H1 (cell line): Measurements from ENCODE around the gene UCHL5. TPM values are rescaled to one million over a fixed set of nuclear protein-coding genes. Genes with fewer than 3 reads are reported as not detected.

Experiments
- CTCF ChIA-PET: fragments of 300-600 bp; sonication (Branson Sonifier 250); formaldehyde crosslinking; loops from one replicate; lab custom pipeline; 2021; ENCODE audit not compliant: partially characterized antibody; lab: Charles Lee
- POLR2A ChIA-PET: fragments of 300-600 bp; sonication (Branson Sonifier 250); formaldehyde crosslinking; loops from one replicate; lab custom pipeline; 2021; ENCODE audit warnings: inconsistent platforms; ENCODE audit not compliant: partially characterized antibody; lab: Charles Lee
- DNase-seq, 2 experiments: peaks; one replicate each; pipeline versions ENCODE4 v3.0.0 to v3.0.0-alpha.2; 2010 to 2022; ENCODE audit warnings: low spot score in 2 of 2, low read depth in 1 of 2, mixed read lengths in 1 of 2
- FAIRE-seq: peaks from 2 replicates; lab custom pipeline; 2011; peaks lifted over from hg19 to GRCh38; lab: Jason Lieb, UNC
- H2AFZ ChIP-seq: 2 replicates; pipeline ENCODE4 v1.8.1; 2012; ENCODE audit warnings: low read length, inconsistent platforms
- H2AK5ac ChIP-seq: 2 replicates; pipeline ENCODE4 v1.6.1; 2013; ENCODE audit warnings: low read depth, low read length
- H2BK120ac ChIP-seq: replicated peaks from 2 replicates; pipeline ENCODE3; 2013; ENCODE audit warnings: low read depth, low read length, inconsistent platforms
- H2BK12ac ChIP-seq: 2 replicates; pipeline ENCODE4 v1.6.1; 2013; ENCODE audit warnings: low read depth, low read length
- H2BK15ac ChIP-seq: 2 replicates; pipeline ENCODE4 v1.6.1; 2013; ENCODE audit warnings: low read length
- H2BK20ac ChIP-seq: 2 replicates; pipeline ENCODE4 v1.6.1; 2013; ENCODE audit warnings: low read length
- H2BK5ac ChIP-seq: 2 replicates; pipeline ENCODE4 v1.6.1; 2013; ENCODE audit warnings: low read depth, low read length
- H3K14ac ChIP-seq: 2 replicates; pipeline ENCODE4 v1.6.1; 2013; ENCODE audit warnings: inconsistent platforms; ENCODE audit not compliant: insufficient read length
- H3K18ac ChIP-seq: 2 replicates; pipeline ENCODE4 v1.6.1; 2013; ENCODE audit warnings: low read length; ENCODE audit errors: extremely low read depth
- H3K23ac ChIP-seq: 2 replicates; pipeline ENCODE4 v1.6.1; 2013; ENCODE audit warnings: inconsistent platforms; ENCODE audit not compliant: insufficient read length
- H3K23me2 ChIP-seq: 2 replicates; pipeline ENCODE4 v1.6.1; 2013; ENCODE audit warnings: low read depth, low read length
- H3K27ac ChIP-seq: 2 replicates; pipeline ENCODE4 v1.6.1; 2011; ENCODE audit warnings: low read depth, low read length, inconsistent platforms
- H3K27me3 ChIP-seq, 4 experiments: replicated peaks in 1 of 4; 1 replicate in 1 of 4; 2 replicates in 3 of 4; pipeline versions ENCODE4 v1.6.1 to v1.8.1; 2011 to 2013; ENCODE audit warnings: low read length in 3 of 4, mild to moderate bottlenecking in 3 of 4, inconsistent platforms in 2 of 4, mixed read lengths in 2 of 4, moderate library complexity in 1 of 4; ENCODE audit not compliant: control insufficient read depth in 3 of 4, insufficient read depth in 3 of 4; ENCODE audit errors: extremely low read depth in 1 of 4
- H3K36me3 ChIP-seq, 4 experiments: 2 replicates each; pipeline versions ENCODE4 v1.6.1 to v1.8.1; 2011 to 2013; ENCODE audit warnings: mild to moderate bottlenecking in 4 of 4, low read length in 3 of 4, moderate library complexity in 2 of 4, control low read depth in 1 of 4, inconsistent platforms in 1 of 4; ENCODE audit not compliant: insufficient read depth in 4 of 4, control insufficient read depth in 2 of 4
- H3K4ac ChIP-seq: replicated peaks from 2 replicates; pipeline ENCODE3; 2013; ENCODE audit warnings: low read length, low read depth, mixed read lengths, inconsistent platforms; ENCODE audit not compliant: insufficient read length
- H3K4me1 ChIP-seq, 4 experiments: replicated peaks in 1 of 4; 1 replicate in 1 of 4; 2 replicates in 3 of 4; pipeline versions ENCODE4 v1.6.1 to v1.8.1; 2011 to 2013; ENCODE audit warnings: low read length in 3 of 4, inconsistent platforms in 2 of 4, mixed read lengths in 1 of 4; ENCODE audit not compliant: insufficient read depth in 4 of 4, control insufficient read depth in 3 of 4
- H3K4me2 ChIP-seq, 2 experiments: 2 replicates each; pipeline versions ENCODE4 v1.6.1 to v1.8.1; 2011 to 2013; ENCODE audit warnings: low read depth in 2 of 2, low read length in 2 of 2, control low read depth in 1 of 2, inconsistent platforms in 1 of 2, mild to moderate bottlenecking in 1 of 2; ENCODE audit not compliant: insufficient read depth in 1 of 2
- H3K4me3 ChIP-seq, 4 experiments: fragments of 200-600, 300-600 bp in 1 of 4; sonication (generic), shearing (Covaris generic), sonication (Bioruptor Twin) in 1 of 4; 2 replicates each; pipeline versions ENCODE4 v1.5.1 to v1.8.1; 2011 to 2016; ENCODE audit warnings: low read length in 4 of 4, low read depth in 3 of 4, control low read depth in 2 of 4, inconsistent platforms in 2 of 4, mild to moderate bottlenecking in 2 of 4, mixed read lengths in 1 of 4, moderate library complexity in 1 of 4; ENCODE audit not compliant: insufficient read depth in 2 of 4; ENCODE audit errors: extremely low read depth in 1 of 4
- H3K56ac ChIP-seq: replicated peaks from 2 replicates; pipeline ENCODE3; 2013; ENCODE audit warnings: low read depth, mild to moderate bottlenecking, mixed read lengths, low read length, inconsistent platforms; ENCODE audit not compliant: insufficient read length
- H3K79me1 ChIP-seq: 2 replicates; pipeline ENCODE4 v1.6.1; 2013; ENCODE audit warnings: low read depth, low read length, control low read depth
- H3K79me2 ChIP-seq, 2 experiments: 2 replicates each; pipeline versions ENCODE4 v1.6.1 to v1.8.1; 2012 to 2013; ENCODE audit warnings: low read length in 2 of 2, mild to moderate bottlenecking in 2 of 2, inconsistent platforms in 1 of 2; ENCODE audit not compliant: insufficient read depth in 2 of 2, control insufficient read depth in 1 of 2
- H3K9ac ChIP-seq, 4 experiments: replicated peaks in 1 of 4; 1 replicate in 1 of 4; 2 replicates in 3 of 4; pipeline versions ENCODE4 v1.6.1 to v1.8.1; 2011 to 2013; ENCODE audit warnings: low read depth in 3 of 4, low read length in 3 of 4, control low read depth in 2 of 4, mild to moderate bottlenecking in 2 of 4, moderate library complexity in 2 of 4, inconsistent platforms in 1 of 4; ENCODE audit errors: extremely low read depth in 1 of 4
- H3K9me3 ChIP-seq, 2 experiments: 2 replicates each; pipeline versions ENCODE4 v1.6.1 to v1.8.1; 2012 to 2013; ENCODE audit warnings: mild to moderate bottlenecking in 2 of 2, moderate library complexity in 2 of 2, control low read depth in 1 of 2, inconsistent platforms in 1 of 2, low read depth in 1 of 2, low read length in 1 of 2, mixed read lengths in 1 of 2; ENCODE audit not compliant: insufficient read depth in 2 of 2
- H4K20me1 ChIP-seq, 2 experiments: replicated peaks in 1 of 2; 2 replicates each; pipeline versions ENCODE3 to v1.8.1; 2011 to 2013; ENCODE audit warnings: inconsistent platforms in 2 of 2, low read length in 2 of 2, mild to moderate bottlenecking in 1 of 2; ENCODE audit not compliant: insufficient read depth in 2 of 2, control insufficient read depth in 1 of 2
- H4K5ac ChIP-seq: 2 replicates; pipeline ENCODE4 v1.6.1; 2013; ENCODE audit warnings: low read length, low read depth, mixed read lengths, inconsistent platforms; ENCODE audit not compliant: insufficient read length
- H4K8ac ChIP-seq: 2 replicates; pipeline ENCODE4 v1.8.0; 2013; ENCODE audit warnings: mild to moderate bottlenecking, moderate library complexity, low read length, inconsistent platforms; ENCODE audit not compliant: insufficient read depth; ENCODE audit errors: extremely low read depth
- H4K91ac ChIP-seq: replicated peaks from 2 replicates; pipeline ENCODE3; 2013; ENCODE audit warnings: low read length, mixed read lengths, inconsistent platforms; ENCODE audit not compliant: insufficient read length
- EGR1 ChIP-seq: IDR thresholded peaks from 2 replicates; pipeline ENCODE4 v1.6.1; 2011; ENCODE audit warnings: low read depth, low read length, borderline replicate concordance
- EP300 ChIP-seq, 2 experiments: IDR thresholded peaks; 1 replicate in 1 of 2; 2 replicates in 1 of 2; pipeline ENCODE4 v1.6.1; 2011 to 2012; ENCODE audit warnings: low read depth in 2 of 2, low read length in 2 of 2, mild to moderate bottlenecking in 2 of 2, borderline replicate concordance in 1 of 2, inconsistent platforms in 1 of 2, moderate library complexity in 1 of 2
- KDM1A ChIP-seq: fragments of 200-600, 300-600 bp; sonication (generic); IDR thresholded peaks from 2 replicates; pipeline ENCODE4 v1.7.1; 2016; ENCODE audit warnings: mild to moderate bottlenecking, low read length, borderline replicate concordance
- KDM4A ChIP-seq: IDR thresholded peaks from one replicate; pipeline ENCODE4 v1.7.1; 2012; ENCODE audit warnings: low read depth, mild to moderate bottlenecking, moderate library complexity, low read length, inconsistent platforms; ENCODE audit not compliant: severe bottlenecking
- NANOG ChIP-seq: IDR thresholded peaks from 2 replicates; pipeline ENCODE4 v1.6.1; 2011; ENCODE audit warnings: low read length, low read depth, mild to moderate bottlenecking, inconsistent platforms; ENCODE audit not compliant: insufficient read depth, poor library complexity, severe bottlenecking
- PHF8 ChIP-seq: fragments of 200-600 bp; sonication (generic); conservative IDR thresholded peaks from 2 replicates; pipeline ENCODE4 v1.7.1; 2012; ENCODE audit warnings: low read depth, mild to moderate bottlenecking, inconsistent platforms, low read length, moderate library complexity
- POLR2A ChIP-seq, 2 experiments: IDR thresholded peaks; 1 replicate in 1 of 2; 2 replicates in 1 of 2; pipeline ENCODE4 v1.6.1; 2011; ENCODE audit warnings: low read depth in 2 of 2, low read length in 2 of 2, mild to moderate bottlenecking in 2 of 2; ENCODE audit errors: control extremely low read depth in 1 of 2
- POLR2AphosphoS5 ChIP-seq: IDR thresholded peaks from 2 replicates; pipeline ENCODE4 v1.6.1; 2011; ENCODE audit warnings: low read depth, low read length
- SP4 ChIP-seq: IDR thresholded peaks from 2 replicates; pipeline ENCODE4 v1.6.1; 2012; ENCODE audit warnings: low read length, inconsistent platforms
- TAF1 ChIP-seq: IDR thresholded peaks from 2 replicates; pipeline ENCODE4 v1.6.1; 2011; ENCODE audit warnings: mild to moderate bottlenecking, low read depth, low read length
- WGBS, 2 experiments: shearing (Covaris generic) in 1 of 2; methylation state at CpG; one replicate each; pipeline versions ENCODE4 v1.1.6 to v1.1.7; 2013 to 2015; ENCODE audit warnings: low lambda C conversion rate in 2 of 2, mixed read lengths in 2 of 2, inconsistent platforms in 1 of 2, low coverage in 1 of 2, missing lambda C conversion rate in 1 of 2; ENCODE audit not compliant: insufficient replicate concordance in 2 of 2, insufficient coverage in 1 of 2, insufficient read length in 1 of 2; ENCODE audit errors: extremely low coverage in 1 of 2, missing lambda C conversion rate in 1 of 2; 5-methylcytosine and 5-hydroxymethylcytosine counted together
- polyA plus RNA-seq, 7 experiments: library from polyadenylated mRNA; depleted of rRNA in 3 of 7; stranded (reverse) in 5 of 7; unstranded in 2 of 7; fragments of >200 nt in 5 of 7; fragments of 200-250 nt in 2 of 7; gene quantifications; 1 replicate in 5 of 7; 2 replicates in 1 of 7; 4 replicates in 1 of 7; pipeline versions ENCODE4 v1.2.1 to v1.2.3, GENCODE V29; 2011 to 2013; ENCODE audit warnings: missing spikeins in 2 of 7, mixed read lengths in 2 of 7
- total RNA-seq: library from RNA; stranded (reverse); fragmentation: NEBNext Ultra II Directional; extraction: Animal tissue kit (Norgen Biotek cat#: 25700); gene quantifications from 2 replicates; pipeline ENCODE4 v1.2.1, GENCODE V29; 2021

Gene UCHL5
- total and polyA plus RNA-seq, 2 of the 8 experiments (the other 6 are each of a cell fraction or from before 2014, with no cell fraction given): 12.0 to 40.0 TPM

DNA sequence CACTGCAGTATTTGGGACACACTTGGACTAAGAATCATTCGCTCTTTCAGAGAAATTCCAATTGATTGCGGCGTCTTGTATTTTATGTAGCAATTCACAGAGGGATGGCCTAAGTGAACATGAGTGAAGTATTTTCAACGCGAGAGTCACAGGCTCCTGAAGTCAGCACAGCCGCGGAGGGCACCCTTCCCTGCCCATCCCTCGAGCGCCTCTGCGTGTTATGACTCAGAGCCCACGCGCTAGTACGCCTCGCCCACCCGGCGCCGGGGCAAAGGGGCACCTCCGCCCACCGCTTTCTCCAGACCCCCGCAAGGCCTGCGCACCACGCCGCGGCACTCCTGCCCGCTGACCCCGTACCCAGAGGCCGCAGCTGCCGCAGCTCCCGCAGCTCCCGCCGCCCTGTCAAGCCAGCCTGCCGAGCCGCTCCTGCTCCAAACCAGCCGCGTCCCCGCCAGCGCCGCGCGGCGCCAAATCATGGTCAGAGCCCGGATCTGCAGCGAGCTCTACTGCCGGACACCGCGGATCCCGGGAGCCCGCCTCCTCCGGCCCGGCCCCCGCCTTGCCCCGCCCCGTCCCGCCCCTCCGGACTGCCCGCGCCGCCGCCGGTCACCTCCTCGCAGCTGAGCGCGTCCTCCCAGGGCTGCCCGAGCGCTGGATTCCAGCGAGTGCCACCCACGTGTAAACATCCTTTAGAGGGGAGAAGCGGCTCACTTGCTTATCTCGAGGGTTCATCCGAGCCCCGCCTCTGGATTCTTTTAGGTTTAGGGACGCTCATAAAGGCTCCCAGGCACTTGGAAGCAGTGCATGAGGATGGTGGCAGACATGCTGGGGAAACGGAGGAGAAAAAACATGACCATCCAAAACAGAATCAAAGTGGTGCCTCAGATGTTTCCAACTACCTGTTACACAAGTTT is 46.0 kb upstream of the UCHL5 start, which contains the start of gene GLRX2:
Gene GLRX2, minus strand, starts transcription at position 508 of the 914 bp plus-strand sequence. Its CDS starts 32 bp downstream, at position 476.
- peak within 1 kb of the TSS; percentile 41 to 66 (median 58); a peak in 6 of 7 replicates for H3K9ac ChIP-seq
- no peak within 1 kb of the TSS for H2AK5ac ChIP-seq
- peak within 1 kb of the TSS; percentile 83 to 91 for H3K4me2 ChIP-seq
- no peak within 1 kb of the TSS for H3K56ac ChIP-seq
- H3K27ac ChIP-seq: 0 out of 2 replicates have a peak within 1 kb of the TSS, but pooled peaks have one; percentile 42
- H3K14ac ChIP-seq: no peak within 1 kb of the TSS
- POLR2A ChIA-PET: interaction anchor here (0.6 to 5.2 kb wide), 9 partner anchors 8 to 295 kb away, joined by 3 to 21 read pairs (median 5); partner anchors contain the start of genes CDC73, RO60 and UCHL5
- CTCF ChIA-PET: interaction anchor here (0.9 to 2.3 kb wide), 8 partner anchors 8 to 34 kb away, joined by 3 to 10 read pairs (median 6); partner anchors contain the start of gene CDC73
- H2BK12ac ChIP-seq: no peak within 1 kb of the TSS
- peak within 1 kb of the TSS; percentile 69 for H2BK120ac ChIP-seq
- H3K23me2 ChIP-seq: peaks cover 9% of the 10 kb centered on the region
- peaks cover 0 to 2% of the 10 kb centered on the region in 2 experiments for H4K20me1 ChIP-seq
- 2% methylated on average over 36 of the region's 73 CpGs; no CpG with 5 or more reads in 1 of the 2 experiments for WGBS, 2 experiments
- H2BK20ac ChIP-seq: no peak within 1 kb of the TSS
- H3K36me3 ChIP-seq: no peaks in the 10 kb centered on the region; a peak in 1 of 8 replicates
- DNase-seq (peak in 1 of 2 experiments; percentile 86), FAIRE-seq (no peak)
- peak within 1 kb of the TSS; percentile 94 for H2AFZ ChIP-seq
- peaks cover 0 to 5% (median 2%) of the 10 kb centered on the region in 4 experiments; a peak in 4 of 7 replicates for H3K4me1 ChIP-seq
- H3K27me3 ChIP-seq: peaks cover 0 to 11% (median 4%) of the 10 kb centered on the region in 4 experiments; a peak in 4 of 7 replicates
- no peak within 1 kb of the TSS for H2BK15ac ChIP-seq
- no peak within 1 kb of the TSS for H4K91ac ChIP-seq
- H3K9me3 ChIP-seq: no peaks in the 10 kb centered on the region
- H4K8ac ChIP-seq: peak within 1 kb of the TSS; percentile 89
- H3K18ac ChIP-seq: peak within 1 kb of the TSS; percentile 10; the same call in 1 of the 2 replicates
- no peaks in the 10 kb centered on the region for H3K79me1 ChIP-seq
- H3K23ac ChIP-seq: no peak within 1 kb of the TSS
- H3K79me2 ChIP-seq: no peaks in the 10 kb centered on the region
- H3K4ac ChIP-seq: no peak within 1 kb of the TSS
- peak within 1 kb of the TSS; percentile 70 for H4K5ac ChIP-seq
- H2BK5ac ChIP-seq: no peak within 1 kb of the TSS; the same call in 1 of the 2 replicates
- H3K4me3 ChIP-seq: peak within 1 kb of the TSS; percentile 67 to 82 (median 76)
- TF ChIP-seq EP300 (IDR thresholded peaks at IDR 0.05; ENCODE audit: borderline replicate concordance in 1 of 2, low read depth in 2 of 2, low read length in 2 of 2) (no peak), KDM4A (peak; percentile 88), EGR1 (peak; percentile 16; the same call in 1 of the 2 replicates), SP4 (0 out of 2 replicates have a peak, but pooled peaks have one; percentile 47), TAF1 (peak; percentile 74), POLR2AphosphoS5 (peak; percentile 75), NANOG (no peak), POLR2A (IDR thresholded peaks at IDR 0.05; ENCODE audit: control extremely low read depth in 1 of 2, low read depth in 2 of 2, low read length in 2 of 2) (peak; percentile 45 to 53; a peak in 1 of 3 replicates), KDM1A (no peak), PHF8 (peak; percentile 68)
